Lung (tissue), 12 donors: Measurements from ENCODE around the gene LRRTM4. TPM values are rescaled to one million over a fixed set of nuclear protein-coding genes. Genes with fewer than 3 reads are reported as not detected.
A peak's percentile ranks its signal among the peaks of the same experiment; 100 is the strongest.

Source experiments
- ATAC-seq: fragments of 200-7000 bp; cut with Tn5 transposase; one replicate; pipeline ENCODE4 v1.9.1; 2020; ENCODE audit warnings: moderate number of reproducible peaks; ENCODE audit not compliant: insufficient read depth, low FRiP score
- DNase-seq, 3 donors: peaks; one replicate each; pipeline ENCODE4 v3.0.0-alpha.2; 2013 to 2017
- H3K27ac ChIP-seq, 2 donors: one replicate each; pipeline ENCODE4 v1.5.1; 2013; ENCODE audit warnings: mild to moderate bottlenecking in 2 of 2, moderate library complexity in 2 of 2, control low read depth in 1 of 2, inconsistent platforms in 1 of 2, low read depth in 1 of 2, low read length in 1 of 2
- H3K27me3 ChIP-seq, 3 donors: one replicate each; pipeline ENCODE4 v1.5.1; 2013; ENCODE audit warnings: low read length in 2 of 3; ENCODE audit not compliant: control insufficient read depth in 3 of 3, insufficient read depth in 3 of 3
- H3K36me3 ChIP-seq, 4 donors: one replicate each; pipeline ENCODE4 v1.5.1; 2013; ENCODE audit warnings: low read length in 4 of 4, mild to moderate bottlenecking in 1 of 4, moderate library complexity in 1 of 4; ENCODE audit not compliant: control insufficient read depth in 4 of 4, insufficient read depth in 4 of 4
- H3K4me1 ChIP-seq, 5 donors: one replicate each; pipeline ENCODE4 v1.5.1; 2013; ENCODE audit warnings: low read length in 5 of 5, mild to moderate bottlenecking in 2 of 5, moderate library complexity in 1 of 5; ENCODE audit not compliant: control insufficient read depth in 5 of 5, insufficient read depth in 5 of 5
- H3K4me3 ChIP-seq: one replicate; pipeline ENCODE4 v1.5.1; 2013; ENCODE audit warnings: mild to moderate bottlenecking, control low read depth, moderate library complexity
- H3K9ac ChIP-seq, 2 donors: one replicate each; pipeline ENCODE4 v1.5.1; 2013; ENCODE audit warnings: low read length in 2 of 2, control low read depth in 1 of 2; ENCODE audit not compliant: insufficient read depth in 1 of 2
- H3K9me3 ChIP-seq, 4 donors: one replicate each; pipeline ENCODE4 v1.5.1; 2013; ENCODE audit warnings: low read length in 3 of 4, mild to moderate bottlenecking in 1 of 4, moderate library complexity in 1 of 4; ENCODE audit not compliant: control insufficient read depth in 4 of 4, insufficient read depth in 3 of 4
- WGBS, 2 donors: extraction: QIAGEN DNeasy Blood & Tissue Kit; methylation state at CpG; one replicate each; pipeline ENCODE4 v1.1.7; 2013; 5-methylcytosine and 5-hydroxymethylcytosine counted together
- polyA plus RNA-seq, 2 donors: library from polyadenylated mRNA; stranded (reverse); fragments of 200-250 nt; gene quantifications; one replicate each; pipeline ENCODE4 v1.2.1, GENCODE V29; 2013
- total RNA-seq, 2 donors: library from RNA; depleted of rRNA in 1 of 2; stranded (reverse); fragments of >200 nt in 1 of 2; gene quantifications; one replicate each; pipeline ENCODE4 v1.2.1, GENCODE V29; 2014 to 2021
- TF ChIP-seq, protein P1 (sequence below): IDR thresholded peaks from 2 replicates; pipeline ENCODE4 v1.5.1; 2012; ENCODE audit warnings: mild to moderate bottlenecking; ENCODE audit errors: control extremely low read depth, extremely low read depth
- donor health status: control.
- donor health status: control.
- donor health status: Bipolar disorder and iron deficiency.
- donor health status: healthy.
- donor health status: DM: yes; HTN: yes; CAD: no.

Gene LRRTM4
- total and polyA plus RNA-seq, 4 donors = 0.08 to 9.2 (median 1.2) TPM; not detected in 1

DNA sequence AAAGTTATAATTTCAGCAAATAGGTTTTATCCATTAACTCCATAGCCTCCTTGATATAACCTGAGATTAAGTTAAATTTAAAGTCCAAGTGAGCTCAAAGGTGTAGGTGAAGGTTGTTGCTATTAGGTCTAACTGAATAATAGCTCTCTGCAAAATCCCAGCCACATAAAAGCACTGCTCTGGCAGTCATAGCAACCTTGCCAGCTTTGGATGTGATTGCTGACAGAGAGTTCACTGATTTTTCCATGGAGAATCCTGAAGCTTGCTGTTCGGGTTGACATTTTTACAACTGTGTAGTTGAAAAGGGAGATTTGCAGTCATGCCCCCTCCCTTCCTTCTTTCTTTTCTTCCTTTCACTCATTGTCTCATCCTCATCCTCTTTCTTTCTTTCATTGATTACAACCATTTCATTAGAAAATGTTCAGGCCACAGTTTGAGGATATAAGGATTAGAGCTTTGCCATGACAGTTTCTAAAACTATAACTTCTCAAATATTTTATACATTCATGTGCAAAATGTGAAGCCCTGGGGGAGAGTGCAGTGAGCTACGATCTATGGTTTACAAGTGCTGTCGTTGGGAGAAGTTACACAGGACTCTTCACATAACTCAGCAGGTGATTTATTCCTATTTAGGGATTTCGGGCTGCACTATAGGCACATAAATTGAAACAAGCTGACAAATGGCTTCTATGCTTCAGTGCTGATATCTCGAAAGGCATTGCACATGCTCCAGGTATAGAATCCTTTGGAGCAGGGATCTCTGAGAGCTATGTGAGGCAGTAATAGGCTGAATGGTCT is 193.8 kb downstream of the LRRTM4 start:
- H3K36me3 ChIP-seq = no peaks in the 10 kb centered on the region
- H3K4me1 ChIP-seq = peaks cover 0 to 3% (median 0%) of the 10 kb centered on the region in 5 donors
- TF ChIP-seq, protein P1, sequence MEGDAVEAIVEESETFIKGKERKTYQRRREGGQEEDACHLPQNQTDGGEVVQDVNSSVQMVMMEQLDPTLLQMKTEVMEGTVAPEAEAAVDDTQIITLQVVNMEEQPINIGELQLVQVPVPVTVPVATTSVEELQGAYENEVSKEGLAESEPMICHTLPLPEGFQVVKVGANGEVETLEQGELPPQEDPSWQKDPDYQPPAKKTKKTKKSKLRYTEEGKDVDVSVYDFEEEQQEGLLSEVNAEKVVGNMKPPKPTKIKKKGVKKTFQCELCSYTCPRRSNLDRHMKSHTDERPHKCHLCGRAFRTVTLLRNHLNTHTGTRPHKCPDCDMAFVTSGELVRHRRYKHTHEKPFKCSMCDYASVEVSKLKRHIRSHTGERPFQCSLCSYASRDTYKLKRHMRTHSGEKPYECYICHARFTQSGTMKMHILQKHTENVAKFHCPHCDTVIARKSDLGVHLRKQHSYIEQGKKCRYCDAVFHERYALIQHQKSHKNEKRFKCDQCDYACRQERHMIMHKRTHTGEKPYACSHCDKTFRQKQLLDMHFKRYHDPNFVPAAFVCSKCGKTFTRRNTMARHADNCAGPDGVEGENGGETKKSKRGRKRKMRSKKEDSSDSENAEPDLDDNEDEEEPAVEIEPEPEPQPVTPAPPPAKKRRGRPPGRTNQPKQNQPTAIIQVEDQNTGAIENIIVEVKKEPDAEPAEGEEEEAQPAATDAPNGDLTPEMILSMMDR = no peak
- H3K27ac ChIP-seq = no peak overlapping the region
- H3K27me3 ChIP-seq = no peaks in the 10 kb centered on the region
- no peak overlapping the region for H3K4me3 ChIP-seq
- 66 to 68% methylated on average over 5 of the region's 5 CpGs for WGBS, 2 donors
- ATAC-seq = no peak
- no peak overlapping the region for H3K9ac ChIP-seq
- peaks cover 0 to 3% (median 1%) of the 10 kb centered on the region in 4 donors for H3K9me3 ChIP-seq
- no peak for DNase-seq

DNA sequence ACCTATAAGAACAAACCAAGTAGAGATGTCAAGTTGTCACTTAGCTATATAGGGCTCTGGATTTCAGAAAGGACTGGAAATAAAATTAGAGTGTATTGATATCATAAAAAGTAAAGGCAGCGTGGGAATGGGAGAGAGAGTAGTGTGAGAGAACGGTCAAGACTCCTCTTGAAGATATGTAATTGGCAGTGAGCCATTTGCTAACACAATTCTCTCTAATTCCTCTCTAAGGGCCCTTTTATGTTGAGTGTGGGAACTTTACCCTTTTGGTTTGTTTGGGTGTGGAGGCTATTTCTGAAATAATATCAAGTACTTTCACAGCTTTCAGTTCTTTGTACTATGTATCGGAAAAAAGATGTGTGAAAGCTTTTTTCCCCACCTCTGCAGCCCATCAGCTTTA is 196.8 kb downstream of the LRRTM4 start:
- WGBS, 2 donors = 62 to 77% methylated on average over 3 of the region's 3 CpGs

DNA sequence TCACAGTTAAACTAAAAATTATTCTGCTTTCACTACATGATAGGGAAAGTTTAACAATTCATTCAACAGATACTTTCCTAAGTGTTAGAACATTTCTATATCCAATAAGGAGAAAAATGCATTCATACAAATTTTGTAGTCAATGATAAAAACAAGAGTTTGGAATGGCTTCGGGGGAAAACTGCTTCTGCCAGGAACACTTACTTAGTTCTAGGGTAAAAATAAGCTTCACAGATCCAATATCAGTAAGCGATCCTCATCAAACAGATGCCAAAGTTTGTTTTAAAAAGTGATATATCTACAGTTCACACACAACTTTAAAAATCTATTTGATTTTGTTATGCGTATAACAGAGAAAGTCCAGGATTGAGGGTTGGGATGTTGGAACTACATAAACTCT is 199.7 kb downstream of the LRRTM4 start:
- 81 to 83% methylated on average over 3 of the region's 3 CpGs for WGBS, 2 donors
- H3K27me3 ChIP-seq = no peaks in the 10 kb centered on the region
- ATAC-seq (no peak), DNase-seq (peak in 2 of 3 donors; percentile 64 to 72)
- no peak overlapping the region for H3K4me3 ChIP-seq
- H3K4me1 ChIP-seq = peaks cover 0 to 10% (median 0%) of the 10 kb centered on the region in 5 donors
- H3K9ac ChIP-seq = no peak overlapping the region
- no peak overlapping the region for H3K27ac ChIP-seq
- TF ChIP-seq, protein P1 = no peak
- no peaks in the 10 kb centered on the region for H3K36me3 ChIP-seq
- H3K9me3 ChIP-seq = no peaks in the 10 kb centered on the region

More for the DNA sequence above, 196.8 kb downstream of the LRRTM4 start:
- Histone ChIP-seq H3K4me3 (no peak overlapping the region), H3K4me1 (peaks cover 0 to 10% (median 0%) of the 10 kb centered on the region in 5 donors), H3K9ac (no peak overlapping the region), H3K27me3 (no peaks in the 10 kb centered on the region), H3K9me3 (peaks cover 0 to 2% (median 0%) of the 10 kb centered on the region in 4 donors), H3K36me3 (no peaks in the 10 kb centered on the region), H3K27ac (no peak overlapping the region)
- TF ChIP-seq, protein P1 = no peak
- ATAC-seq (no peak), DNase-seq (peak in 2 of 3 donors; percentile 20 to 61)
